OCI-LY7 (cell line): ENCODE measurements around the gene VCL. TPM values are rescaled to one million over a fixed set of nuclear protein-coding genes. Genes with fewer than 3 reads are reported as not detected.

ENCODE experiments used
- BruUV-seq: library from RNA; stranded (reverse); fragments of 400-500 nt; replicated peaks from 2 replicates; lab custom pipeline; 2021; lab: Mats Ljungman, UMichigan
- CTCF ChIA-PET: fragments of 300-600 bp; sonication (Branson Sonifier 250); formaldehyde crosslinking; loops from one replicate; lab custom pipeline; 2022; ENCODE audit warnings: antibody characterized with exemption; ENCODE audit not compliant: unreplicated experiment; lab: Charles Lee
- POLR2A ChIA-PET: fragments of 300-600 bp; sonication (Branson Sonifier 250); formaldehyde crosslinking; loops from one replicate; lab custom pipeline; 2022; ENCODE audit warnings: antibody characterized with exemption; lab: Charles Lee
- DNase-seq: peaks from one replicate; pipeline ENCODE4 v3.0.0-alpha.2; 2015; ENCODE audit warnings: low spot score
- H2AFZ ChIP-seq: fragments of 200-600 bp; sonication (generic), shearing (Covaris generic); 2 replicates; pipeline ENCODE4 v1.6.1; 2014; ENCODE audit warnings: mild to moderate bottlenecking, antibody characterized with exemption, low read length, moderate library complexity
- H3K27ac ChIP-seq: fragments of 200-600 bp; sonication (generic); 2 replicates; pipeline ENCODE4 v1.5.1; 2014; ENCODE audit warnings: mixed run types, low read depth, mild to moderate bottlenecking, moderate library complexity, low read length, inconsistent platforms; ENCODE audit not compliant: poor library complexity, severe bottlenecking
- H3K36me3 ChIP-seq: fragments of 200-600 bp; sonication (generic); 2 replicates; pipeline ENCODE4 v1.6.1; 2014; ENCODE audit warnings: mild to moderate bottlenecking, antibody characterized with exemption, low read length, moderate library complexity, mixed read lengths; ENCODE audit not compliant: insufficient read depth
- H3K4me1 ChIP-seq: fragments of 200-600 bp; sonication (generic); 2 replicates; pipeline ENCODE4 v1.5.1; 2014; ENCODE audit warnings: mild to moderate bottlenecking, low read length; ENCODE audit not compliant: insufficient read depth, poor library complexity, severe bottlenecking
- H3K4me2 ChIP-seq: fragments of 200-600 bp; sonication (generic); 2 replicates; pipeline ENCODE4 v1.6.1; 2014; ENCODE audit warnings: mild to moderate bottlenecking, low read length
- H3K4me3 ChIP-seq: fragments of 200-600 bp; sonication (generic); 2 replicates; pipeline ENCODE4 v1.5.1; 2014; ENCODE audit warnings: mild to moderate bottlenecking, low read depth, low read length; ENCODE audit not compliant: poor library complexity, severe bottlenecking
- H3K79me2 ChIP-seq: fragments of 200-600 bp; sonication (generic); 2 replicates; pipeline ENCODE4 v1.6.1; 2016; ENCODE audit warnings: low read depth, mild to moderate bottlenecking, low read length, moderate library complexity, mixed read lengths; ENCODE audit not compliant: insufficient read depth
- H3K9me2 ChIP-seq: fragments of 200-600 bp; sonication (generic); 2 replicates; pipeline ENCODE4 v1.6.1; 2016; ENCODE audit warnings: mild to moderate bottlenecking, low read length, mixed read lengths; ENCODE audit not compliant: insufficient read depth
- H3K9me3 ChIP-seq: fragments of 200-600 bp; sonication (generic); 2 replicates; pipeline ENCODE4 v1.6.1; 2014; ENCODE audit warnings: mild to moderate bottlenecking, mixed run types, low read length, mixed read lengths
- H4K20me1 ChIP-seq: fragments of 200-600 bp; sonication (generic); 2 replicates; pipeline ENCODE4 v1.6.1; 2014; ENCODE audit warnings: mild to moderate bottlenecking, antibody characterized with exemption, low read length, moderate library complexity, mixed read lengths; ENCODE audit not compliant: insufficient read depth
- CTCF ChIP-seq: fragments of 200-600 bp; sonication (generic); conservative IDR thresholded peaks from 2 replicates; pipeline ENCODE4 v1.5.1; 2014; ENCODE audit warnings: mild to moderate bottlenecking, antibody characterized with exemption, low read length, moderate library complexity, mixed read lengths
- EZH2phosphoT487 ChIP-seq: fragments of 200-600 bp; sonication (generic); IDR thresholded peaks from 2 replicates; pipeline ENCODE4 v1.6.1; 2018; ENCODE audit warnings: low read depth, borderline replicate concordance, mild to moderate bottlenecking, mixed run types, antibody characterized with exemption, low read length, moderate library complexity, mixed read lengths
- intact Hi-C: fragments of 100-400 bp; cut with micrococcal nuclease; formaldehyde crosslinking; loops from one replicate; pipeline ENCODE4 v1.10.0; 2022; ENCODE audit not compliant: unreplicated experiment
- total RNA-seq, 2 experiments: library from RNA; depleted of rRNA in 1 of 2; stranded (reverse); fragments of >200 nt in 1 of 2; shearing (Covaris generic) in 1 of 2; gene quantifications; 2 replicates each; pipeline ENCODE4 v1.2.3, GENCODE V29; 2014 to 2022

The VCL gene
- total RNA-seq, 2 experiments from 2014 or later, result 19.1 to 55.5 TPM

- Histone ChIP-seq H3K4me3 (no peak overlapping the region), H3K27ac (no peak overlapping the region), H4K20me1 (no peaks in the 10 kb centered on the region), H2AFZ (no peak overlapping the region), H3K36me3 (peaks cover 6% of the 10 kb centered on the region), H3K9me3 (no peaks in the 10 kb centered on the region), H3K4me2 (no peak overlapping the region), H3K4me1 (peaks cover 2% of the 10 kb centered on the region), H3K9me2 (no peaks in the 10 kb centered on the region), H3K79me2 (no peaks in the 10 kb centered on the region)
- no peak for TF ChIP-seq EZH2phosphoT487
- CTCF ChIA-PET, result no interaction called here
- BruUV-seq, result no TSS peak
- intact Hi-C loops, result loop anchor here (5.0 kb wide), 1 partner anchor 43 kb away; no protein-coding TSS in a partner anchor
- POLR2A ChIA-PET, result interaction anchor here (0.6 to 1.1 kb wide), 3 partner anchors 12 to 201 kb away, joined by 3 read pairs; no protein-coding TSS in a partner anchor
- DNase-seq, result no peak
These were observed 41.7 kb downstream of the VCL start for GRCh38 chr10:74039561-74040145.

GRCh38 chr10:74040200-74041126 lies 42.5 kb downstream of the VCL start:
- POLR2A ChIA-PET, result interaction anchor here (0.5 to 1.1 kb wide), 8 partner anchors 9 to 202 kb away, joined by 3 to 4 read pairs (median 3); no protein-coding TSS in a partner anchor
- no peak overlapping the region for H3K4me2 ChIP-seq
- no peak overlapping the region for H3K4me3 ChIP-seq
- TF ChIP-seq EZH2phosphoT487 (no peak), CTCF (no peak)
- intact Hi-C loops, result no loop called here
- no TSS peak for BruUV-seq
- no peaks in the 10 kb centered on the region for H3K9me3 ChIP-seq
- H4K20me1 ChIP-seq, result no peaks in the 10 kb centered on the region
- no peak for DNase-seq
- H3K36me3 ChIP-seq, result peaks cover 8% of the 10 kb centered on the region
- CTCF ChIA-PET, result interaction anchor here (0.5 kb wide), 1 partner anchor 112 kb away, joined by 3 read pairs; no protein-coding TSS in a partner anchor
- no peaks in the 10 kb centered on the region for H3K9me2 ChIP-seq
- H2AFZ ChIP-seq, result no peak overlapping the region
- no peaks in the 10 kb centered on the region for H3K4me1 ChIP-seq
- H3K27ac ChIP-seq, result no peak overlapping the region
- no peaks in the 10 kb centered on the region for H3K79me2 ChIP-seq

- H3K9me2 ChIP-seq, result no peaks in the 10 kb centered on the region
- H3K4me1 ChIP-seq, result peaks cover 8% of the 10 kb centered on the region
- no peak for TF ChIP-seq CTCF
- no peak for TF ChIP-seq EZH2phosphoT487
- ChIA-PET POLR2A (interaction anchor here (0.6 kb wide), 1 partner anchor 1232 kb away, joined by 3 read pairs; no protein-coding TSS in a partner anchor), CTCF (no interaction called here)
- no peaks in the 10 kb centered on the region for H3K79me2 ChIP-seq
- H3K4me3 ChIP-seq, result no peak overlapping the region
- DNase-seq, result no peak
- intact Hi-C loops, result no loop called here
- no peak overlapping the region for H2AFZ ChIP-seq
- no peaks in the 10 kb centered on the region for H4K20me1 ChIP-seq
- H3K9me3 ChIP-seq, result no peaks in the 10 kb centered on the region
- BruUV-seq, result TSS peak; percentile 48
- H3K27ac ChIP-seq, result no peak overlapping the region
- H3K4me2 ChIP-seq, result no peak overlapping the region
- peaks cover 8% of the 10 kb centered on the region for H3K36me3 ChIP-seq
These were observed 46.5 kb downstream of the VCL start for GRCh38 chr10:74044419-74044818.
